ENCODE results near the gene ARG2.

ARG2 gene

GRCh38 chr14:67619446-67620216, at the start of gene ARG2:
TSS of gene ARG2 (plus strand) at chr14:67619920. CDS start at chr14:67619978, 58 bp downstream.
- peak; percentile 87 for DNase-seq

GRCh38 chr14:67570453-67570852, 49.3 kb upstream of the ARG2 start:
- no peak for DNase-seq

GRCh38 chr14:67571275-67571990, 48.3 kb upstream of the ARG2 start:
- peak; percentile 44 for DNase-seq

GRCh38 chr14:67571991-67572323, 47.8 kb upstream of the ARG2 start:
- no peak for DNase-seq

- no peak for DNase-seq
Measured at GRCh38 chr14:67572608-67573007, 47.1 kb upstream of the ARG2 start.

- no peak for DNase-seq
Measured at GRCh38 chr14:67573228-67574010, 46.3 kb upstream of the ARG2 start.

- DNase-seq, result no peak
Measured at GRCh38 chr14:67574156-67574555, 45.6 kb upstream of the ARG2 start.

- no peak for DNase-seq
Measured at GRCh38 chr14:67574806-67575205, 44.9 kb upstream of the ARG2 start.

GRCh38 chr14:67575684-67576083, 44.0 kb upstream of the ARG2 start:
- peak; percentile 6 for DNase-seq

- DNase-seq, result no peak
Measured at GRCh38 chr14:67576216-67576955, 43.3 kb upstream of the ARG2 start.

- no peak for DNase-seq
Measured at GRCh38 chr14:67577181-67577808, 42.4 kb upstream of the ARG2 start.

- DNase-seq, result no peak
Measured at GRCh38 chr14:67577909-67578749, 41.6 kb upstream of the ARG2 start.

- no peak for DNase-seq
Measured at GRCh38 chr14:67579040-67579439, 40.7 kb upstream of the ARG2 start.

GRCh38 chr14:67579636-67580035, 40.1 kb upstream of the ARG2 start:
- no peak for DNase-seq

- no peak for DNase-seq
Measured at GRCh38 chr14:67580336-67581171, 39.2 kb upstream of the ARG2 start.

GRCh38 chr14:67581643-67582042, 38.1 kb upstream of the ARG2 start:
- no peak for DNase-seq

- DNase-seq, result no peak
Measured at GRCh38 chr14:67582061-67582460, 37.7 kb upstream of the ARG2 start.

- DNase-seq, result peak; percentile 36
Measured at GRCh38 chr14:67583711-67584644, 35.7 kb upstream of the ARG2 start.

- DNase-seq, result no peak
Measured at GRCh38 chr14:67584978-67585377, 34.7 kb upstream of the ARG2 start.

Data from fibroblast of skin of right biceps (primary cell).